Loucy (cell line): ENCODE data around the gene IGF2.
"Not testable (repeated sequence)": the region's sequence is repeated elsewhere in the genome, so short reads cannot be mapped to it uniquely, and the experiment has no call there.

ENCODE experiments used
- H2AFZ ChIP-seq: fragments of 200-600 bp; sonication (generic); 2 replicates; pipeline ENCODE4 v1.6.0; 2016; ENCODE audit warnings: antibody characterized with exemption, mild to moderate bottlenecking, low read length, moderate library complexity
- H3F3A ChIP-seq: fragments of 200-600 bp; 2 replicates; pipeline ENCODE4 v1.6.0; 2016; ENCODE audit warnings: antibody characterized with exemption, low read depth, mild to moderate bottlenecking
- H3K27me3 ChIP-seq: fragments of 200-600 bp; sonication (generic); 2 replicates; pipeline ENCODE4 v1.6.1; 2014; ENCODE audit warnings: low read length, mild to moderate bottlenecking; ENCODE audit not compliant: insufficient read depth, poor library complexity, severe bottlenecking
- H3K36me3 ChIP-seq: fragments of 200-600 bp; sonication (generic); 2 replicates; pipeline ENCODE4 v1.6.1; 2016; ENCODE audit warnings: low read length; ENCODE audit not compliant: insufficient read depth
- H3K4me1 ChIP-seq: fragments of 200-600 bp; sonication (generic); 2 replicates; pipeline ENCODE4 v1.5.1; 2014; ENCODE audit warnings: low read length, mild to moderate bottlenecking; ENCODE audit not compliant: insufficient read depth, poor library complexity, severe bottlenecking
- H3K4me2 ChIP-seq: fragments of 200-600 bp; sonication (generic); 2 replicates; pipeline ENCODE4 v1.6.0; 2014; ENCODE audit warnings: antibody characterized with exemption, low read length, low read depth, mild to moderate bottlenecking; ENCODE audit not compliant: poor library complexity, severe bottlenecking
- H3K4me3 ChIP-seq: fragments of 200-600 bp; sonication (generic); 2 replicates; pipeline ENCODE4 v1.5.1; 2014; ENCODE audit warnings: low read length, mild to moderate bottlenecking, mixed read lengths; ENCODE audit not compliant: poor library complexity, severe bottlenecking
- H3K79me2 ChIP-seq: fragments of 200-600 bp; sonication (generic); 2 replicates; pipeline ENCODE4 v1.6.1; 2014; ENCODE audit warnings: low read length; ENCODE audit not compliant: insufficient read depth
- H3K9ac ChIP-seq: fragments of 200-600 bp; sonication (generic); 2 replicates; pipeline ENCODE4 v1.6.0; 2014; ENCODE audit warnings: mild to moderate bottlenecking, low read depth, low read length, moderate library complexity; ENCODE audit not compliant: poor library complexity, severe bottlenecking
- H3K9me2 ChIP-seq: fragments of 200-600 bp; sonication (generic); replicated peaks from 2 replicates; pipeline ENCODE4 v1.6.1; 2016; ENCODE audit warnings: low read depth, low read length, mixed read lengths
- H3K9me3 ChIP-seq: fragments of 200-600 bp; sonication (generic); 2 replicates; pipeline ENCODE4 v1.6.1; 2014; ENCODE audit warnings: mild to moderate bottlenecking, antibody characterized with exemption, low read length, low read depth; ENCODE audit not compliant: insufficient read depth
- H4K20me1 ChIP-seq: fragments of 200-600 bp; sonication (generic); 2 replicates; pipeline ENCODE4 v1.6.0; 2014; ENCODE audit warnings: antibody characterized with exemption, low read length, mild to moderate bottlenecking; ENCODE audit not compliant: insufficient read depth, poor library complexity, severe bottlenecking
- EZH2phosphoT487 ChIP-seq: fragments of 200-600 bp; IDR thresholded peaks from 2 replicates; pipeline ENCODE4 v1.6.1; 2018; ENCODE audit warnings: antibody characterized with exemption, mild to moderate bottlenecking, moderate library complexity, borderline replicate concordance
- TF ChIP-seq, protein P1 (sequence below): fragments of 200-600 bp; sonication (generic); conservative IDR thresholded peaks from 2 replicates; pipeline ENCODE4 v1.5.1; 2014; ENCODE audit warnings: mild to moderate bottlenecking, antibody characterized with exemption, low read length

Gene IGF2

DNA sequence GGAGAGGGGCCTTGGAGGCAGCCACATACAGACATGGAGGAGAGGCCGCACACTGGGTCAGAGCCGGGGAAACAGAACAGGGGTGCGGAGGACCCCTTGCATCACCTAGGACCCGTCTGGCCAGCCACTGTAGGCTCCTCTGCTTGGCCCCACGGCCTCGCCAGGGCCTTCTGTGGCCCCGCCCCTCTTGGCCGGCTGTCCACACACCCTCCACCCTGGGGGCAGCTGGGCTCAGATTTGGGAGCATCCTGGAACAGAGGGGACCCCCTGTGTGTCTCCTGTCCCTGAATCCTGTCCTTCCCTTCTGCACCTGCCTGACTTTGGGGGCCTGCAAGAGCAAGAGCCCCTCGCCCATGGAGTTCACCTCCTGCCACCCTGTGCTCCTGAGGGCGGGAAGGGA lies 40.3 kb upstream of the IGF2 start:
- Histone ChIP-seq H3K9ac (no peak overlapping the region), H3K27me3 (no peaks in the 10 kb centered on the region), H3K36me3 (no peaks in the 10 kb centered on the region), H3K9me2 (no peaks in the 10 kb centered on the region), H3K79me2 (no peaks in the 10 kb centered on the region), H3K4me3 (no peak overlapping the region), H2AFZ (no peak overlapping the region), H3K9me3 (no peaks in the 10 kb centered on the region), H3F3A (no peaks in the 10 kb centered on the region), H4K20me1 (no peaks in the 10 kb centered on the region), H3K4me1 (peaks cover 4% of the 10 kb centered on the region), H3K4me2 (no peak overlapping the region)
- no peak for TF ChIP-seq EZH2phosphoT487

DNA sequence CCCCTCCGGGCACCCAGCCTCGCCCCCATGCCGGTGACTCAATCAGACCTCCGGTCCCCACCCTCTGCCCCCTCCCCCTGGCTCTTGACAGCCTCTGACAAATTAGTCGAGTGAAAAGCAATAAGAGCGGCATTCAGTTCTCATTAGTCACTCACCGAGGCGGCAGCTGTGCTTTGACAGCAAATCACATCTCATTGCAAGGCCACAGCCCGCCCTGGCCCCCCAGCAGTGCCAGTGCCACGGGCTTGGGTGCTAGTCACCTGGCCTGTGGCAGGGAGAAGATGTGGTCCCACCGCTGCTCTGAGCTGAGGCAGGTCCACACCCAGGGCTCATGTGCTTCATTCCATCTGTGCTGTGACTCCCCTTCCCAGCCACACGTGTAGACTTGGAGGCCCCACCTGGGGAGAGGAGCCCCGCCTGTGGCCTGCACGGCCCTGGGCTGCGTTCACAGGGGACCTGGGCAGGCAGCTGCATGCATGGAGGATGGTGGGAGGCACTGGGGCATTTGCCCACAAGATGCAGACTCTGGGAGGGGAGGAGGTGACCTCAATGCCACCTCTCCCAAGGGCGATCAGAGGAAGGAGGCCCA lies 39.8 kb upstream of the IGF2 start:
- no peak overlapping the region for H3K9ac ChIP-seq
- H3K4me2 ChIP-seq, result no peak overlapping the region
- no peaks in the 10 kb centered on the region for H4K20me1 ChIP-seq
- no peak overlapping the region for H2AFZ ChIP-seq
- H3K27me3 ChIP-seq, result no peaks in the 10 kb centered on the region
- no peaks in the 10 kb centered on the region for H3K79me2 ChIP-seq
- H3K9me2 ChIP-seq, result no peaks in the 10 kb centered on the region
- H3K9me3 ChIP-seq, result no peaks in the 10 kb centered on the region
- TF ChIP-seq, protein P1, sequence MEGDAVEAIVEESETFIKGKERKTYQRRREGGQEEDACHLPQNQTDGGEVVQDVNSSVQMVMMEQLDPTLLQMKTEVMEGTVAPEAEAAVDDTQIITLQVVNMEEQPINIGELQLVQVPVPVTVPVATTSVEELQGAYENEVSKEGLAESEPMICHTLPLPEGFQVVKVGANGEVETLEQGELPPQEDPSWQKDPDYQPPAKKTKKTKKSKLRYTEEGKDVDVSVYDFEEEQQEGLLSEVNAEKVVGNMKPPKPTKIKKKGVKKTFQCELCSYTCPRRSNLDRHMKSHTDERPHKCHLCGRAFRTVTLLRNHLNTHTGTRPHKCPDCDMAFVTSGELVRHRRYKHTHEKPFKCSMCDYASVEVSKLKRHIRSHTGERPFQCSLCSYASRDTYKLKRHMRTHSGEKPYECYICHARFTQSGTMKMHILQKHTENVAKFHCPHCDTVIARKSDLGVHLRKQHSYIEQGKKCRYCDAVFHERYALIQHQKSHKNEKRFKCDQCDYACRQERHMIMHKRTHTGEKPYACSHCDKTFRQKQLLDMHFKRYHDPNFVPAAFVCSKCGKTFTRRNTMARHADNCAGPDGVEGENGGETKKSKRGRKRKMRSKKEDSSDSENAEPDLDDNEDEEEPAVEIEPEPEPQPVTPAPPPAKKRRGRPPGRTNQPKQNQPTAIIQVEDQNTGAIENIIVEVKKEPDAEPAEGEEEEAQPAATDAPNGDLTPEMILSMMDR, result no peak
- no peaks in the 10 kb centered on the region for H3F3A ChIP-seq
- H3K36me3 ChIP-seq, result no peaks in the 10 kb centered on the region
- no peak overlapping the region for H3K4me3 ChIP-seq
- H3K4me1 ChIP-seq, result peaks cover 4% of the 10 kb centered on the region

DNA sequence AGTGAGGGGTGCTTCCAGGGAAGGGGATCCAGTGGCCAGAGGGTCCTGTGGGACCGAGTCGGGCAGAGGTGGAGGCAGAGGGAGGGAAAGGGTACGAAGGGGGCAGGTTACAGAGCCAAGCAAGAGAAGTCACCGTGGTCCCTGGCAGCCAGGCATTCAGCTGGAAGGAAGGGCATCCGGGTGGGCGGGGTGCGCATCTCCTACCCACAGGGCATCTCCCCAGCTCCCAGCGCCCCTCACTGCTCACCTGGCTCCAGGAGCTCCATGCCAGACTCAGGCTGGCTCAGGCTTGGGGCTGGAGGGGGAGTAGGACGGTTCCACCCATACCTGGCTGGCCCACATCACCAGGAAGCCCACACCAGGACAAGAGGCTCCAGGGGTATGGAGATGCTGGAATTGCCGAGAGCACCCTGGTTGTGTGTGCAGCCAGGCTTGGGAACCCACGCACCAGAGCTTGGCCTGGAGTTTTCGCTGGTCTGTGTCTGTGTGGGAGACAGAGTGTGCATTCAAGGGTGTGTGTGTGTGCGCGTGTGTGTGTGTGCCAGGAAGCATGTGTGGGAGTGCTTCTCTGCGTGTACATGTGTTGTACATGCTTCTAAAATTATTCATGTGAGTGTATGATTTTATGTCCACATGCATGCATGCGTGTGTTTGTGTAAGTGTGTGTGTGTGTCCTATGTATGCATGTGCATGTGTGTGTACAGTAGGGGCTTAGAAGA lies 39.0 kb upstream of the IGF2 start:
- not testable (repeated sequence) for H3K9ac ChIP-seq, H3K4me2 ChIP-seq, H3K27me3 ChIP-seq, H3K79me2 ChIP-seq, H2AFZ ChIP-seq, H3F3A ChIP-seq, H3K9me3 ChIP-seq, H3K4me1 ChIP-seq, H3K9me2 ChIP-seq, H3K4me3 ChIP-seq, H3K36me3 ChIP-seq, H4K20me1 ChIP-seq

DNA sequence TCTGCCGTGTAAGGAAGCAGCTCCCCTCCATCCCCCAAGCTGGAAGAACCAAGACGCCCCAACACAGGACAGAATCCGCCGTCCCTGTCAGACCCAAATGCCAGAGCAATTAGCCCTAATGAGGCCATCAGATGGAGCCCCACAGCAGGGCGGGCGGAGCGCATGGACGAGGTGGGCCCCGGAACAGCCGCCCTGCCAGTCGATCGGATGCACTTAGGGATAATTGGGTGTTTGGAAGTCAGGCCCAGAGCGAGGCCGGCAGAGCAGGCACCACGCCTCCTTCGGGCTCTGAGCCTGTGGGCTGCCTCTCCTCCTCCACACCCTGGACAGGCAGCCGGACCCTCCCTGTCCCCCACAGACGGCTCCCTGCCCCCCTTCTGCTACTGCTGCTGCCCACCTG lies 37.9 kb upstream of the IGF2 start:
- Histone ChIP-seq H3K79me2 (no peaks in the 10 kb centered on the region), H3K9me3 (no peaks in the 10 kb centered on the region), H3K9me2 (no peaks in the 10 kb centered on the region), H3K36me3 (no peaks in the 10 kb centered on the region), H3K4me3 (no peak overlapping the region), H3K27me3 (no peaks in the 10 kb centered on the region), H2AFZ (no peak overlapping the region), H3K4me1 (no peaks in the 10 kb centered on the region), H4K20me1 (no peaks in the 10 kb centered on the region), H3K9ac (no peak overlapping the region), H3K4me2 (no peak overlapping the region), H3F3A (no peaks in the 10 kb centered on the region)
- TF ChIP-seq, protein P1, result no peak
- no peak for TF ChIP-seq EZH2phosphoT487
